ENCODE data around the gene CES1. TPM values are rescaled to one million over a fixed set of nuclear protein-coding genes. Genes with fewer than 3 reads are reported as not detected.
"Not testable (repeated sequence)": the region's sequence is repeated elsewhere in the genome, so short reads cannot be mapped to it uniquely, and the experiment has no call there.

Gene CES1
- total RNA-seq, 1 donor from 2014 or later, result 0.15 TPM

DNA sequence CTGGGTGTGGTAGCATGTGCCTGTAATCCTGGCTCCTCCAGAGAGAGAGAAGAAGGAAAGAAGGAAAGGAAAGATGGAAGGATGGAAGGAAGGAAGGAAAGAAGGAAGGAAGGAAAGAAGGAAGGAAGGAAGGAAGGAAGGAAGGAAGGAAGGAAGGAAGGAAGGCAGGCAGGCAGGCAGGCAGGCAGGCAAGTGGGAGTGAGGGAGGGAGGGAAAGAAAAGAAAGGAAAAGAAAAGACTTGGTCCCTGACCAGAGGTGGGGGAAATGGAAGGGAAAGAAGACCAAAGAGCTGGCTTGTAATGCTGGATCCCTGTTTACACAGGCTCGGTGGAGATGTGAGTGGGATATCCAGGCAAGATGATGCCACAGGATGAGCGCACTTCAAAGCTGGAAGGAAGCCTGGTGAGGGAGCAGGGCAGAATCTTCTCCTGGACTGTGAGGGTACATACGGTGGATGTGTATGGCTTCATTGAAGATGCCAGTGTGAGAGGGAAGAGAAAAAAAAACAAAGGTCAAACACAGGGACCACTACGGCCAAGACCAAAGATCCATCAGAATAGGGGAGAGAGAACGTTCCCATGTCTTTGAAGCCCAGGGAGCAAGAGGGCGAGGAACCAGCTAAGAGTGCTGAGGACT lies 2.1 kb downstream of the CES1 start:
- no peak for DNase-seq (ENCODE audit: low read depth)

DNA sequence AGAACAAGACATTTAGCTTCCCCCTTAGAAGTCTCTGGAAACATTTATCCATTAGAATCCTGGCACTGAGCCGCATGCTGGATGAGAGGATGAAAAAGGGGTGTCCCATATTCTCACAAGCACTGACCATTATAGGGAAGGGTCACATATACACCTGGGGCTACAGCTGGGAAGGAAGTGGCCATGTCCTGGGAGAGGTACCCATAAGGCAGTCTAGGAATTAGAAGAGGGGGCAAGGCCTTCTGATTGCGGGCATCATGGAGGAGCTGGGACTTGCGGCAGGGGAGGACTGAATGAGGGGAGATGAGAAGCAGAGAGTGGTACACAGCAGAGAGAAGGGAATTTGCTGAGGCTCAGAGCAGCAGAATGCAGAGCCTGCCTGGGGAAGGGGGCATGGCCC lies 3.7 kb downstream of the CES1 start:
- not testable (repeated sequence) for DNase-seq (ENCODE audit: low read depth)

GRCh38 chr16:55828680-55829079 lies 4.2 kb downstream of the CES1 start:
- DNase-seq (ENCODE audit: low read depth), result no peak

GRCh38 chr16:55825115-55825728 lies 7.7 kb downstream of the CES1 start:
- no peak for DNase-seq (ENCODE audit: low read depth)

DNA sequence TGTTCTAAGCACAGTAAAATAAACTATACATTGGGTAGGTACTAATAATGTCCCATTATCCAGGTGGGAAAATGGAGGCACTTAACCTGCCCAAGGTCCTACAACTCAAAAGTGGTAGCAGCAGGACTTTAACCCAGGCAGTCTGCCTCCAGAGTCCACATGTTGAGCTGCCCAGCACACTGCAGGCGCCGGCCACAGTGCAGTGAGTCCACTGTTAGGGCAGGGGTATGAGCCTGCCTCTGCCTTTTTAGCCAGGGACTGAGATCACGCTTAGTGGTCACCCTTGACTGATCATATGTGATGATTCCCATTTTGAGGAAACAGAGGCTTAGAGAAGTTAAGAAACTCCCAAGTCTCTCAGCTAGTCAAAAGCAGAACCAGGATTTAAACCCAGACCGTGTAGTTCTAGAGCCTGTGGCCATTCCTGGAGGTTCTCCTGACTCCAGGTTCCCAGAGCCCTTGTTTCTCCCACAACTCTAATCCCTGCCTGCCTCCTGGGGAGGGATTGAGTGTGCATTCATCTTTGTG lies 8.4 kb downstream of the CES1 start:
- DNase-seq (ENCODE audit: low read depth), result no peak

DNA sequence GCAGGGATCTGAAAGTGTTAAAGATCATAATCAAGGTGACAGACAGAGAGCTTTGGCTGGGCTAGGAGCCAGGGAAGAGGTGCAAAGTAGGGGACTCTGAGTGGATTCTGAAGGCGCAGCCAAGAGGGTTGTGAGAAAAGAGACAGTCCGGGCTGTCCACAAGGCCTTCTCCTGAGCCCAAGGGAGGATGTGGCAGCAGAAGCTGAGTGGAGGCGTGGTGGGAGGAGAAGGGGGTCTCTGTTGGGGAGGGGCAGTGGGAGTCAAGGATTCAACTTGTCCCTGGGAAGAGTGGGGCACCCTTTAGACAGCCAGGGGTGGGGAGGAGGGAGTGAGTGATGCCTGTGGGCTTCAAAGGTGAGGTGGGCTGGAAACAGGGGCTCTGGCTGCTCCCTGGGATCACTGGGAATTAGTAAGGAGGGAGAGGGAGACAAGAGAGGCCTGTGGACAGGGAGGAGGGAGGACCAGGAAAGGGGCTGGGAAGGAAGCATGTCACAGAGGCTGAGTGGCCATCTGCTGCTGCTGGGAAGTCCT lies 10.6 kb downstream of the CES1 start:
- no peak for DNase-seq (ENCODE audit: low read depth)

DNA sequence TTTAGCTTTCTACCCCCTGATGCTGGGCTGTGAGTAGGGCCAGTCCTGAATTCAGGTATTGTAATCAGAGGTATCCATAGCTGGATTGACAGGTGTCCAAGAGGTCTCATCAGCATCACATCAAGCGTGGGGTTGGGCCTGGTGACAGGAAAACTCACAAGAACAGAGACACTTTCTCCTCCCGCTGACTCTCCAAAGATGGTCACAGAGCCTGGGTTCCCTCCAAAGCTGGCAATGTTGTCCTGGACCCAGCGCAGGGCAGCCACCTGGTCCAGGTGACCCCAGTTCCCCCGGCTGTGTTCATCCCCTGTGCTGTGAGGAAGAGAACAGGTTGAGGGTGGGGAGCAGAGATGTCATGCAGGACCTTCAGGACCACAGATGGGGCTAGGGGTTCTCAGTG lies 11.7 kb downstream of the CES1 start:
- no peak for DNase-seq (ENCODE audit: low read depth)

DNA sequence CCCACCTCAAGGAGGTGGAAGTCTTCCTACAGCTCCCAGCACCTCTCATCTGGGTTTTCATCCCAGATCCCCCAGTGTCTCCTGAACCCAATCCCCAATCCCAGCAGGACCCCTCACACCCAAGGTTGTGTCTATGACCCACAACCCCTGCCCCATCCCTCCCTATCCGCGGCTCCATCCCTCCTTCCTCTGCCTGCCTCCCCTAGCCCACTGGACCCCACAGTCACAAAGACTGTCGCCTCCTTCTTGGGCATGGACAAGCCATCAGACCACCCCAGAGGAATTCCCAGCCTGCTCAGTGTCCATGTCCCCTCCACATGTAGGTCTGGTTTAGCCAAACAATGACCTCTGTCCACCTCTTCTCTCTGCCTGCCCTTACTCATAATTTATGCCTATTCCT lies 12.3 kb downstream of the CES1 start:
- no peak for DNase-seq (ENCODE audit: low read depth)

DNA sequence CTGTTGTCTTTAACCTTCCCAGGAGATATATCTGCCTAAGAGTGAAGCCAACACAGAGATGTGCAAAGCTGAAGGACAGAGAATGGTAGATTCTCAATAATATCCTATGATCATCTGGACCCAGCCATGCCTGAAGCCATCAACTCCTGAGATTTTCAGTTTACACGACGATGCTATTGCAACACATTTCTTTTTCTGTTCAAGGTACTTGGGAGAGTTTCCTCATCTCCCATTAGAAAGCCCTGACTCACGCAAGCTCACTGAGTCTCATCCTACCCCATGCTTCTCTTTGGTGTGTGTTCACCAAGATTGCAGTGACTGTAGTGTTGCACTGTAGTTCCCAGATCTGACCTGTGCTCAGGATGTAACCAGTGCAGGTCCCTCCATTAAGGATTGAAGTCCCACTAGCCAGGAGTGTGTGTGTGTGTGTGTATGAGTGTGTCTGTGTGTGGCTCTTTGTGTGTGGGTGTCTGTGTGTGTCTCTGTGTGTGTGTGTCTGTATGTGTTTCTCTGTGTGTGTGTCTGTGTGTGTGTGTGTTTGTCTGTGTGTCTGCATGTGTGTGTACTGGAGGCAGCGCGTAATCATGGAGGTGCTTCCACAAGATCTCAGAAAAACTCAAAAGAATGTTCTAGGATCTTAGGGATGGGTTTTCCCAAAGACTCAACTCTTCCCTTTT lies 15.5 kb downstream of the CES1 start:
- no peak for DNase-seq (ENCODE audit: low read depth)

- DNase-seq (ENCODE audit: low read depth), result not testable (repeated sequence)
These were observed 16.7 kb downstream of the CES1 start for GRCh38 chr16:55816222-55816621.

DNA sequence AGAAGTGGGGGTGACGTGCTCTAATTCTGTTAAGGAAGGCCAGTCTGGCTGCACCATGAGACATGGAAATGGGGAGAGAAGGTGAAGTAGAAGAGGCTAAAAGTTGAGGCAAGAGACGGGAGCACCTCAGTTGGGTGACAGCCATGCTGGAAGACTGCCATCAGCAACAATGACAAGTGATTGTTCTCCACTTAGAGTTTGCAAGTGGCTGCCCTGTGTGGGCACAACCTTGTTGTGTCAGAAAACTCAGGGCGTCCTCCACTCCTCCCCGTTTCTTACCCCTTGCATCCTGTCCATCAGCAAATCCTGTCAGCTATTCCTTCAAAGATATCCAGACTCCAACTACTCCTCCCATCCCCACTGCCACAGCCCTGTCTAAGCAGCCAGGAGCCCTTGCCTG lies 17.6 kb downstream of the CES1 start:
- no peak for DNase-seq (ENCODE audit: low read depth)

- DNase-seq (ENCODE audit: low read depth), result not testable (repeated sequence)
These were observed 18.7 kb downstream of the CES1 start for GRCh38 chr16:55814174-55814573.

- not testable (repeated sequence) for DNase-seq (ENCODE audit: low read depth)
These were observed 19.2 kb downstream of the CES1 start for GRCh38 chr16:55813730-55814129.

DNA sequence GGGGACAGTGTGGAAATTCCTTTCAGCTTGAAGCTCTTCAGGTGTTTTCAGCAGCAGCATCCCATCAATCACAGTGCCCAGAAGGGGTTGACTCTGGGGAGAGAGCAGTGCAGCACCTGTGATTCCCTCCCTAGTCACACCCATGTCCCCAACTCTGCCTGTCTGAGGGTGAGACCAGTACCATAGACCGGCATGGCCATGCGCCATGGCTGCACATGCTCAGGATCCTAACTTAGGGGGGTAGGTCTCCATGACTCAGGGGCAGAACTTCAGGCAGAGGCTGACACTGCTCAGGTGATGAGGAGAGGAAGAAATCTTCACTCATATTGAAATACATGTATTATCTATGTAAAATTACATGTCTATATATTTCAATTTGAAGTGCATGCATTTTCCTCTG lies 19.9 kb downstream of the CES1 start:
- DNase-seq (ENCODE audit: low read depth), result no peak

GRCh38 chr16:55811811-55812210 lies 21.1 kb downstream of the CES1 start:
- no peak for DNase-seq (ENCODE audit: low read depth)

DNA sequence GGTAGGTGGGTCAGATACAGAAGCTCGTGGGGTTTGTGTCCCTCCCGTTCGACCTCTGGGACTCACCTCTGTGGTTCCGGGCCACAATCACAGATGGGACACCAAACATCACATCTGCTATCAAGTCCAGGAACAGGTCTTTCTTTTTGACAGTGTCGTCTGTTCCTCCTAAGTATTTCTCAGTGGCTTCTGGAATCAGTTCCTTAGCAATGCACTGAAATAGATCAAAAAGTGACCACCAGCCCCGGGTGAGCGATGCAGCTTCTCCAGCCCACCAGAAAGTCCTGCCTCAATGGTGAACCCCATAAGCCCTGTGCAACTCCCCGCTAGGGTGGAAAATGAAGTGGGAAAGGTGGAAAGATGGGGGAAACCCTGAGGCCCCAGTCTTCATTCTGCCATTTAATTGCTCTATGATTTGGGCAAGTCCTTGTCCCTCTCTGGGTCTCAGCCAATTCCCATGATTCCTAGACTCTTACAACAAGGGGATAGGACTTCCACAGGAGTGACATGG lies 22.4 kb downstream of the CES1 start:
- no peak for DNase-seq (ENCODE audit: low read depth)

- no peak for DNase-seq (ENCODE audit: low read depth)
These were observed 23.0 kb downstream of the CES1 start for GRCh38 chr16:55809851-55810250.

- DNase-seq (ENCODE audit: low read depth), result no peak
These were observed 23.5 kb downstream of the CES1 start for GRCh38 chr16:55809386-55809785.

- not testable (repeated sequence) for DNase-seq (ENCODE audit: low read depth)
These were observed 24.6 kb downstream of the CES1 start for GRCh38 chr16:55808286-55808685.

DNA sequence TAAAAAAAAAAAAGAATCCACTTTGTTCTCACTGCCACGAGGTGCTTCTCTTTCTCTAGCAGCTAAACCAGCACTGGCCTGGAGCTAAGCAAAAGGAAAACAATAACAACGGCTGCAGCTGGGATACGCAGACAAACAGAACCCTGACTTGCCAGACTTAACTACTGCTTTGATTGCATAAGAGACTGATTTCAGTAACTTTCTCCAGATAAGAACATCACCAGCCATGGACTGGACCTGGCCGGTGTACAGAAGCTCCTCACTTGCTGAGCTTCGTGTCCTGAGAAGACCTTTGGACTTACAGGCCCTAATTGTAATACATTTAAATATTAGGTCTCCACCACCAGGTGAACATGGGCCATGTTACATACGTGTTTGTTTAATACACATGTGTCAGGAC lies 27.8 kb downstream of the CES1 start:
- not testable (repeated sequence) for DNase-seq (ENCODE audit: low read depth)

- not testable (repeated sequence) for DNase-seq (ENCODE audit: low read depth)
These were observed 29.2 kb downstream of the CES1 start for GRCh38 chr16:55803681-55804080.

DNA sequence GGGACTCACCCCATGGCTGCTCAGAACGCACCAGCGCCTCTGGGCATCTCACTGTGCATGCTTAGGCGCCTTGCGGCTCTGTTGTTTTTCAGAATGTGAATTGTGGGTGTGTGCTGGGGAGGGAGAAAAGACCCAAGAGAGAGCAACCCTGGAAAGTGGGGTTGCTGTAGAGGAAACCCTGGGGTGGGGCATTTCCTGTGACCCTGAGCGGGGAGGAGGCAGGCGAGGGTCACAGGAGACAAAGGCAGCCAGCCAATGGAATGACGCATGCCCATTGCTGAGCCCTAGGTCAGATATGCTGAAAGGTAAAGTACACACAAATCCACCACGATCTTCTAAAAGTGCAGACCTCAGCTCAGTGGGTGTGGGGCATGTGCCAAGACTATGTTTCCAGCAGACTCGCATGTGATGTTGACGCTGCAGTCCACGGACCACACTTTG lies 39.9 kb downstream of the CES1 start:
- DNase-seq (ENCODE audit: low read depth), result not testable (repeated sequence)
